Measurements from ENCODE around the gene GAPDHS.
A peak's percentile ranks its signal among the peaks of the same experiment; 100 is the strongest.

GAPDHS gene

DNA sequence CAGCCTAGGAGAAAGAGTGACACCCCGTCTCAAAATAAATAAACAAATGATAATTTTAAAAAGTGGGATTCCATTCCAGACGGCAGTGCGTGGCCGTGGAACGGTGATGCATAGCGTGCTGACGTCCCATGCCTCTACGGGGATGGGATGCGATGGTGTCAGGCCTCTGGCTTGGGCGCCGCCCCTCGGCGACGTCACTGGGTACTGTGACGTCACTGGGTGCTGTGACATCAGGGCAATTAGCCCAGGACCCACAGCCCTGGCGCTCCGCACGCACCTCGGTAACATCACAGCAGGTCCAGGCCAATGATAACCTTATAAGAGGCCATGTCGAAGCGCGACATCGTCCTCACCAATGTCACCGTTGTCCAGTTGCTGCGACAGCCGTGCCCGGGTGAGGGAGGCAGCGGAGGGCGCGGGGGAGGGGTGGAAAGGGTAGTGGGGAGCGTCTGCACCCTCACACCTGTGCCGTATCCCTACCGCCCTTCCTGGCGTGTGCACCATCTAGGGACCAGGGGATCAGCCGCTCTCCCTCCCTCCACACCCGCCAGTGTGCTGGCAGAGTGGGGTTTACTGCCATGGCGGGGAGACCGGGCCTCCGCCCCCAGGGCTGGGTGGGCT, at the start of gene GAPDHS:
Gene GAPDHS, plus strand, starts transcription at position 256 of the 621 bp plus-strand sequence. Its CDS starts 72 bp downstream, at position 328.
- no peak for DNase-seq (ENCODE audit: low spot score)

DNA sequence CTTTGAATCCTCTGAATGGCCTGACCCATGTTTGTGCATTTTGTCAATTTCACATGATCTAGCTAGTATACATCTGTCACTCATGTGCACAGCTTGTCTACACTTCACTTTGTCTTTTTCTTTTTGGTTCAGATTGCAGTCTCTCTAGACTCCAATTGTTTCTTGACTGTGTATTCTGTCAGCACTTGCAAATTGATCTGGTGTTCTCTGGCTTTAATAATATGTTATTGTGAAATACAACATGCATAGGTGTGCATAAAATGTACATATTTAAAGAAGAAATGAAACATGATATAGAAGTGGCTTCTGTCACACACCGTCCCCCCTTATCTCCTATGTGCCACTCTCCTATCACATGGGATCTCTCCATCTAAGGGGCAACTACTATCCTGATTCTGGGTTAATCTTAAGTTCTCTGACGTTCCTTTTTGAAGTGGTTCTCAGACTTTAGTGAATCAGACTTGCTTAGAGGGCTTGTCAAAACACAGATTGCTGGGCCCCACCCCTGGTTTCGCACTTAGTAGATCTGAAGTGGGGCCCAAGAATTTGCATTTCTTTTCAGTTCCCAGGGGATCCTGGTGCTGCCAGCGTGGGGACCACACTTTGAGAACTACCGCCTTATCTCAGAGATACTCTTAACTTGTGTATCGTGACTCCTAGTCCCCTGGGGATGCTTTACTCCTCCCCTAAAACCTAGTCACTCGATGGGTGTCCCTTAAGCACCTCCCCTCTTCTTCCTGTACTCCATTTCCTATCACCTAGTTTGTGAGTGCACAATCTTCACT, 48.8 kb upstream of the GAPDHS start:
- no peak for DNase-seq (ENCODE audit: low spot score)

DNA sequence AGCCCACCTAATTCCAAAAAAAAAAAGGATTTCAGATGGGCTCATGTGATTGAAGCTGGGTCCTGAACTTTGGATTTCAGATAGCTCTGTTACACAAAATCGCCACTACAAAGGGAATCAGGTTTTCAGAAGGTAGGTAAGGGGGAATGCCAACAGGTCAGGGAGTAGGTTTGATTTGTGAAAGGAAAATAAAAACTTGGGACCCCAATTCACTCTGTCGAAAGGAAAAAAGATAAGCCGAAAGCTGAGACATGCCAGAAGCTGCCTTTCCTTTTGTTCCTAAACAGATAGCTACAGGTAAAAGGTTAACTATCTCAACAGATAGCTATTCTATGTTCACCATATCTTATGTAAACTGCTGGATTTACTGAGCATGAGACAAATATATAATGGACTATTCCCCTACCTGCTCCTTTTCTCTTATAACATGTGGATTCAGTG, 47.0 kb upstream of the GAPDHS start:
- no peak for DNase-seq (ENCODE audit: low spot score)

DNA sequence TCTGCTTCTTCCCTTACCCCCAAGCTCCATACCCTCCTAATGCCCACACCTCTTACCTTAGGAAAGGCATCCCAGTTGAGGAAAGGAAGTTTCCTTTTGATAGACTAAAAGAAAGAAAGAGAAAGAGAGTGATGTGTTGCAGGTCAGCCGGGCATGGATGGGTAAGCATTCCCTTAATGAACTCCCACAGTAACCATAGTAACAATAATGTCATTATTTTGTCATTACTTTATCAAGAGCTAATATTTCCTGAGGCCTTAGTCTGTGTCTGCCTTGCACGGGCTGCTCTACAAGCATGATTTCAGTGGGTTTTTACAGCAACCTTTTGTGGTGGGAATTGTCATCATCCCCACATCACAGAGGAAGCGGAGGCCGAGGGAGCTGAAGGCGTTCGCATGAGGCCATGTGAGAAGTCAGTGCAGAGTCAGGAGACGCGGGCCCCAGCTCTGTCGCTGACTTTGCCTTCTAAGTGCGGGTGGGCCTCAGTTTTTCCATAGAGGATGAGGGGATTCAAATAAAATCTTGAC, 45.5 kb upstream of the GAPDHS start:
- DNase-seq (ENCODE audit: low spot score): no peak

- no peak for DNase-seq (ENCODE audit: low spot score)
These were observed 44.6 kb upstream of the GAPDHS start for GRCh38 chr19:35488677-35489076.

DNA sequence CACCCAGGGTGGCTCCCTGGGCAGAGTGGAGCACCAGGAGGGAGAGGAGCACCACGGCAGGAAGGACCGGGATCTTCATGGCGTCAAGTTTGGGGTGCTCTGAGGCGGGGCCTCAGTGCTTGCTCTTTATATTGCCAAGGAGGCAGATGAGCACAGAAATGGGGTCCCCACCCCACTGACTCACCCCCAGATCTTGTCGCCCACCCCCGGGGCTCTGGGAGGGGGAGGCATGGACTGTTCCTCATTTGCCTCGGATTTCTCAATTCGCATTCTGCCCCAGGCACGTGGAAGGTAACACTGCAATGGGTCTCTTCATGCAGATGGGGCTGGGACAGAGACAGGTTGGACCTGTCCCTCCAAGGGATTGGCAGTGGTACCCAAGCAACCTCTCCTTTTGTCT, 42.9 kb upstream of the GAPDHS start, which contains the start of gene KRTDAP:
Gene KRTDAP, minus strand, starts transcription at position 101 of the 400 bp plus-strand sequence. Its CDS starts 22 bp downstream, at position 79.
- DNase-seq (ENCODE audit: low spot score): no peak

DNA sequence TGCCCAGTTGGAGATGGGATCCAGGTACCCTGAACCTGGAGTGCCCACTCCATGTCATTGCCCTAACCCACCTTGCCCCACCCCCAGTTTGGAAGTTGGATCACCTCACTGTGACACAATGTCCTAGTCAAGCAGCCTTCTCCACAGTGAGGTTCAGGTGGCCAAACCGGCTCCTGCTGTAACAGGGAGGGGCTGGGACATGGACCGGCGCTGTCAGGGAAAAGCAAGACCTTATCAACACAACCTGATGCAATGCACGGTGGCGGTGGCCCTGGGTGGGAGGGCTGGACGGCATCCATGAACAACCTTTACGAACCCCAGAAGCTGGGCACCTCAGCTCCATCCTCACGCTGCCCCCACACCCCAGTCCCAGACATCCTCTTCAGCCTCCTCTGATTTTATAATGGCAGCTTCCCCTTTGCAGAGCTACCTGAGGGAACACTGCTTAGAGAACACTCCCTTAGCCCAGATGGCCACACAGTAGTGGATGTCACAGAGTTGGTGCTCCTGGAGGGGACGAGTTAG, 41.4 kb upstream of the GAPDHS start:
- no peak for DNase-seq (ENCODE audit: low spot score)

- no peak for DNase-seq (ENCODE audit: low spot score)
These were observed 39.3 kb upstream of the GAPDHS start for GRCh38 chr19:35493971-35494370.

DNA sequence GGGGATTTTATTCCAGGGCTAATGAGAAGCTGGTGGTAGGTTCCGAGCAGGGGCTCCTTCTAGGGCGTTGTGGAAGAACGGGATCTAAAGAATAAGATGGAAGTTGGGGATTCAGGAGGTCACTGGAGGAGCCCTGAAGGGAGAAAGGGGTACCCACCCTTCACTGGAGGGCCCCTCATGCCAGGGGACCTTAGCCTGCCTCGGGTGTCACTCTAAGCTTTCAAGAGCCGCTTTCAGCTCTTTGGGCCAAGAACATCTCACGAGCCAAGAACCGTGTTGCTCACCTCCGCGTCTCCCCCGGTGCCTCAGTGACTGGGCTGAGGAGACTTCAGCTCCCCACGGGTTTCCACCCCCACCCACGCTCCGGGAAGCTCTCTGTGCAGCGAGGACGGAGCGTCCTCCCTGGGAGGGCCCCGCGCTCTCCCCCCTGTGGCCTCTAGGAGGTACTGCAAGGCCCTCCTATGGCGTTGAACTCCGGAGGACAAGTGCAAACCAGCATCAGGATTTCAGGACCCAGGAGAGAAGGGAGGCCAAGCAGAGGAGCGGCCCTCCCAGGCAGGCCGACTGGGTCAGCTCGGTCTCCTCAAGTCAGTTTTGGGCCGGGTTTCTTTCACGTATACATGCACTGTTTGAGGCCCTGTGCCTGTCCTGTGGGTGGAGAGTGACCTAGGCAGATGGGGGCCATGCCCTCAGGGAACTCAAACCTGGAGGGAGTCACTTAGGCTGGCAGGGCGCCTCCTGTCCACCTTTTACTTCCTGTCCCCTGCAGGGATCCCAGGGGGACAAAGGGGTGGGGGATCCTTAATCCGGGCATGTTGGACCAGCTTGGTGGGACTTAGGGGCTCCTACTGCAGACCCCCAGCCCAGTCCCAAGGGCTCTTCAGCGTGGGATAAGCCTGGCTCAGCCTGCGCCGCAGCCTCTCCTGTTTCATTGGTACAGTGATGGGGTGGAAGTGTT, 37.9 kb upstream of the GAPDHS start:
- peak; percentile 58 for DNase-seq (ENCODE audit: low spot score)

DNA sequence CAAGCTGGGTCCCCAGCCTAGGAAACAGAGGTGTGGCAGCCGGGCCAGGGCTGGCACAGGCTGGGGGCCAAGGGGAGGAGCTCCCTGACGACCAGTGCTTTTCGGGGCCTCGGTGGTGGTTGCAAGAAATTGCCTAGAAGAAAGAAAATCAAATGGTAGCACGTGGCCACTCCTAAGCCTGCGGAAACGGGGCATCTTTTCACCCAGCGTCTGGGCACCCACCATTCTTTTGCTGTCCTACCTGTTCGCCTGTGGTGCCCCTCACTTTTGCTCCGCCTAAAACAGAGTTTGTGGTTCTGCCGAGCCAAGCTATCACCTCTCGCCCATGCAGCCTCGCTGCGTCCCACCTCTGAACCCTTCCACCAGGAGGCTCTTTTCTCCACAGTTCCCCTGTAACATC, 35.9 kb upstream of the GAPDHS start:
- no peak for DNase-seq (ENCODE audit: low spot score)

GRCh38 chr19:35498220-35498619, 35.0 kb upstream of the GAPDHS start:
- no peak for DNase-seq (ENCODE audit: low spot score)

DNA sequence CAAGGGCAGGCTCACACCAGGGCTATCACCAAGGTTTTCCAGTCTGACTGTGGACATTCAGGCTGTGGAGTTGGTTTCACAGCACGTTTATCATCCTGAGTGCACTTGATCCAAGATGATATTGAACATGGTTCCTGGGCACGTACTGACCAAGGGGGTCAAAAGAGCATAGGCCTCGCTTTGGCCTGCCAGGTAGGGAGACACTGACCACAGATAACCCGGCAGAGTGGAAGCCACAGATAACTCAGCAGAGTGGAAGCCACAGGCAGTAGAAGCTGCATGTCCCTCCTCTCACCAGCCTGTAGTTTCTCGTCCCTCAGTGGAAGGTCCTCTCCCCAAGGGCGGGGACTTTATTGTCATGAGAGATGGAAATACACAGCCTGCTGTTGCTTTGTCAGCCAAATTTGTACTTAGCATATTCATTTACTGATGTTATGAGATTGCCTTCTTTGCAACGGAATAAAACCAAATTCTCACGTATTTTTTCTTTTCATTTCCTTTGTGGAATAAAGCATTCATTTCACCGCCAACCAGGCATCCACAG, 34.2 kb upstream of the GAPDHS start:
- no peak for DNase-seq (ENCODE audit: low spot score)

DNA sequence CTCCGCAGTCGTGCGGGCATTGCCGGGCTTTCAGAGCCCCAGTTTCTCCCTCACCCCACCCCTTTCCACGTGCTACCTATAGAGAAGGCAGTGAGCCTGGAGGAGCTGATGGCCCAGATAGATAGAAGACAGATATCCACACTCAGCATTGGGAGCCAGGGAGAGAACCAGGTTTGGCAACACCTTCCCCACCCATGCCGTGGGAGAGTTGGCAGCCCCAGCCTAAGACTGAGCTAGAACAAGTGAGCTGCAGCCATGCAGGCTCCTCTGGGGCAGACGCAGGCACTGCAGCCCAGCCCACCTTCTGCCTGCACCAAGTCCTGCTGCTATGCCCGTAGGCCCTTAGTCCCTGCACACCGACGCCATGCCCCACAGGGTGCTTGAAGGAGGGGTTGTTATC, 32.6 kb upstream of the GAPDHS start:
- no peak for DNase-seq (ENCODE audit: low spot score)

DNA sequence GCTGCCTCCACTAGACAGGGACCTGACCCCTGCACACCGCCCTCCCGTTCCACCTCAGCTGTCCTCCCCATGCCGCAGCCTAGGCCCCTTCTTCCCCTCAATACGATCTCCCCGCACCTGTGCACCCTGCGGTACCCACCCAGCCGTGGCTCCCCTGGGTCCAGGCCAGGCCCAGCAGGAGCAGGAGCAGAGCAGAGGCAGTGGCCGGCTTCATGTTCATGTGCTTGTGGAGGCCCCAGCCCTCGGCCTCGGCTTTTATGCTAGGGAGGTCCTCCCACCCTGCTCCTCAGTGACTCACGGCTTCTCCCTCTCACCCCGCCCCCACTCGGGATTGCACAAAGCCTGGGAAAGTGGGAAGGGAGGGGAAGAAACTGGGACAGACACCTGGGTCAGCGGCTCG, 31.6 kb upstream of the GAPDHS start:
- DNase-seq (ENCODE audit: low spot score): no peak

DNA sequence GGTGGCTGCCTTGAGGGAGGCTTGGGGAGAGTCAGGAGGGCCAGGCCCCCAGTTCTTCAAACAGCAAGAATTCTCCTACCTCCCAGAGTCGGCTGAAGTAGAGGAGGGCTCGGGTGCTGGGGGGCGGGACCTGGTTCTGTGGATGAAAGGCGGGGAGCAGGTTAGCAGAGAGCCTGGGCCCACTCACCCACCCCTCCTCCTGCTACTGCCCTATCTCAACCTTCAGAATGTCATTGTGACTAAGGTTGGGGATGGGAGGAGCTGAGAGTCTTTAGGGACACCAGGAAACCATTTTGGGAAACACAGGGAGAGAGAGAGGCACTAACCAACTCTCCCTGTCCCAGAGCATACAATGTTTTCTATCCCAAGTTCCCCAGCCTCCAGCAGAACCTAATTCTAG, 30.5 kb upstream of the GAPDHS start:
- no peak for DNase-seq (ENCODE audit: low spot score)

DNA sequence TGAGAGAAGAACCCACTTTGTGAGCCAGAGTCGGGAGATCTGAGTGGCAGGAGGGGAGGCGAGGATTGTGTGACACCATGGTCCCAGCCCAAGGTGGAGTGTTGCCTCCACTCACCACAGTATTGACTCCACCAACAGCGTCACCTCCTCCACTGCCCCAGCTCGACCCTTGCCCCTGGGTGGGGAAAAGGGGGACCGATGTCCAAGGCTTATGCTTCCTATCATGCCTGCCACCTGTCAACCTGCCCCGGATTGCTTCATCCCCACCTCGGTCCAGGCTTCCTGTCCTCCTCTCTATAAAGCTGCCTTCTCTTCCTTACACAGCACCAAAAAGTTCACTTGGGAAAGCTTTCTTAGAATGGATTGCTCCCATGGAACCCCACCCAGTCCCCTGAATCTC, 27.2 kb upstream of the GAPDHS start:
- DNase-seq (ENCODE audit: low spot score): no peak

- DNase-seq (ENCODE audit: low spot score): no peak
These were observed 25.7 kb upstream of the GAPDHS start for GRCh38 chr19:35507561-35507960.

- no peak for DNase-seq (ENCODE audit: low spot score)
These were observed 25.1 kb upstream of the GAPDHS start for GRCh38 chr19:35508129-35508528.

DNA sequence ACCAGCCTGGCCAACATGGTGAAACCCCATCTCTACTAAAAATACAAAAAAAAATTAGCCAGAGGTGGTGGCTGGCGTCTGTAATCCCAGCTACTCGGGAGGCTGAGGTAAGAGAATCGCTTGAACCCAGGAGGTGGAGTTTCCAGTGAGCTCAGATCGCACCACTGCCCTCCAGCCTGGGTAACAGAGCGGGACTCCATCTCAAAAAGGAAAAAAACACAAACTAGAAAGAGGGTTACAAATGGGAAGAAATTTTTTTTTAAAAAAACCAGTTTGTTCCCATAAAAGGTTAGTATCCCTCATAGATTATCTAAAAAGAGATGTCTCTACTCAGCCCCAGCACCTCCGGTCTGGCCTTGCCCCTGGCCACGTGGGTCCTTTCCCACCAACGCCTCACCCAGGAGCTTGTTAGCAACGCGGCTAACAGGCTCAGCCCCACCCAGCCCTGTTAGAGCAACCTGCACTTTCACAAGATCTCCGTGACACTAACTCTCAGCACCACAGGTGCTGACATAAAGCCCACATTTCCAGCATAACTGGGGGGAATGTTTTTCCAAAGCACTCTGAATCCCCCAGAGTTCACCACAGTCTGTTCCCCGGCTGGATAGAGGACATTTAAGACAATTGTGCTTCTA, 24.1 kb upstream of the GAPDHS start:
- DNase-seq (ENCODE audit: low spot score): no peak

- no peak for DNase-seq (ENCODE audit: low spot score)
These were observed 23.2 kb upstream of the GAPDHS start for GRCh38 chr19:35509861-35510625.
